NCI-H1436 (cell line): ENCODE data around the gene CXCL13.
A peak's percentile ranks its signal among the peaks of the same experiment; 100 is the strongest.
"Not testable (repeated sequence)": the region's sequence is repeated elsewhere in the genome, so short reads cannot be mapped to it uniquely, and the experiment has no call there.

ENCODE experiments used
- DNase-seq: peaks from one replicate; lab custom pipeline; 2025; lab: John Stamatoyannopoulos, UW

Gene CXCL13

GRCh38 chr4:77605210-77605902, at the start of gene CXCL13:
Gene CXCL13 (plus strand): TSS chr4:77605820. CDS start chr4:77605866, 46 bp downstream.
- DNase-seq = no peak

GRCh38 chr4:77560170-77560569, 45.5 kb upstream of the CXCL13 start:
- no peak for DNase-seq

- not testable (repeated sequence) for DNase-seq
Observed at GRCh38 chr4:77561720-77562119, 43.9 kb upstream of the CXCL13 start.

- DNase-seq = no peak
Observed at GRCh38 chr4:77564231-77564630, 41.4 kb upstream of the CXCL13 start.

- no peak for DNase-seq
Observed at GRCh38 chr4:77566148-77566547, 39.5 kb upstream of the CXCL13 start.

GRCh38 chr4:77567549-77567948, 38.1 kb upstream of the CXCL13 start:
- DNase-seq = no peak

GRCh38 chr4:77570508-77571214, 35.0 kb upstream of the CXCL13 start:
- DNase-seq = not testable (repeated sequence)

GRCh38 chr4:77576351-77576750, 29.3 kb upstream of the CXCL13 start:
- no peak for DNase-seq

GRCh38 chr4:77578145-77578544, 27.5 kb upstream of the CXCL13 start:
- no peak for DNase-seq

- DNase-seq = no peak
Observed at GRCh38 chr4:77579406-77580076, 26.1 kb upstream of the CXCL13 start.

- no peak for DNase-seq
Observed at GRCh38 chr4:77581724-77582123, 23.9 kb upstream of the CXCL13 start.

- no peak for DNase-seq
Observed at GRCh38 chr4:77582156-77582555, 23.5 kb upstream of the CXCL13 start.

GRCh38 chr4:77582711-77583110, 22.9 kb upstream of the CXCL13 start:
- DNase-seq = no peak

GRCh38 chr4:77586951-77587383, 18.7 kb upstream of the CXCL13 start:
- DNase-seq = no peak

GRCh38 chr4:77590482-77590881, 15.1 kb upstream of the CXCL13 start:
- DNase-seq = no peak

GRCh38 chr4:77591532-77591931, 14.1 kb upstream of the CXCL13 start:
- no peak for DNase-seq

- DNase-seq = no peak
Observed at GRCh38 chr4:77593101-77593500, 12.5 kb upstream of the CXCL13 start.

GRCh38 chr4:77593993-77594392, 11.6 kb upstream of the CXCL13 start:
- no peak for DNase-seq

- DNase-seq = no peak
Observed at GRCh38 chr4:77595364-77595973, 10.2 kb upstream of the CXCL13 start.

GRCh38 chr4:77599378-77599777, 6.2 kb upstream of the CXCL13 start:
- no peak for DNase-seq

GRCh38 chr4:77600521-77601451, 4.8 kb upstream of the CXCL13 start:
- DNase-seq = peak; percentile 36
